Activated CD8-positive, alpha-beta T cell treated with anti-CD3 and anti-CD28 coated beads for 36 hours (primary cell): ENCODE results near the gene NDUFV1. TPM values are rescaled to one million over a fixed set of nuclear protein-coding genes. Genes with fewer than 3 reads are reported as not detected.

ENCODE experiments used
- ATAC-seq: fragments of 200-7000 bp; cut with Tn5 transposase; one replicate; pipeline ENCODE4 v1.10.0; 2021; ENCODE audit warnings: mild to moderate bottlenecking, moderate library complexity
- CTCF ChIA-PET: fragments of 350-600 bp; sonication (Branson Sonifier 250); formaldehyde crosslinking; loops from one replicate; lab custom pipeline; 2021; ENCODE audit warnings: antibody characterized with exemption; lab: Charles Lee
- POLR2A ChIA-PET: fragments of 350-600 bp; sonication (Branson Sonifier 250); formaldehyde crosslinking; loops from one replicate; lab custom pipeline; 2021; ENCODE audit warnings: antibody characterized with exemption; lab: Charles Lee
- DNase-seq: peaks from one replicate; pipeline ENCODE4 v3.0.0-alpha.2; 2020
- H3K27ac Mint-ChIP-seq: one replicate; pipeline ENCODE4 v1.8.0; 2021; ENCODE audit warnings: mild to moderate bottlenecking, mixed read lengths
- H3K27me3 Mint-ChIP-seq: one replicate; pipeline ENCODE4 v1.8.0; 2021; ENCODE audit warnings: mixed read lengths
- H3K36me3 Mint-ChIP-seq: one replicate; pipeline ENCODE4 v1.8.0; 2021; ENCODE audit warnings: low read depth, mixed read lengths
- H3K4me1 Mint-ChIP-seq: one replicate; pipeline ENCODE4 v1.8.0; 2021; ENCODE audit warnings: low read depth, mixed read lengths
- H3K4me3 Mint-ChIP-seq: one replicate; pipeline ENCODE4 v1.8.0; 2021; ENCODE audit warnings: mild to moderate bottlenecking, moderate library complexity, mixed read lengths
- H3K9me3 Mint-ChIP-seq: one replicate; pipeline ENCODE4 v1.8.0; 2021; ENCODE audit warnings: mixed read lengths
- intact Hi-C: fragments of 100-400 bp; cut with micrococcal nuclease; formaldehyde crosslinking; loops from one replicate; pipeline ENCODE4 v1.10.0; 2022
- total RNA-seq, 2 experiments: library from RNA; stranded (reverse); gene quantifications; one replicate each; pipeline ENCODE4 v1.2.3, GENCODE V29; 2021
- TF ChIP-seq, protein P1 (sequence below): fragments of 200-600 bp; IDR thresholded peaks from one replicate; pipeline ENCODE4 v1.8.0; 2022; ENCODE audit warnings: antibody characterized with exemption, mild to moderate bottlenecking

NDUFV1 gene
- total RNA-seq, 2 experiments from 2014 or later = 315 to 317 TPM

DNA sequence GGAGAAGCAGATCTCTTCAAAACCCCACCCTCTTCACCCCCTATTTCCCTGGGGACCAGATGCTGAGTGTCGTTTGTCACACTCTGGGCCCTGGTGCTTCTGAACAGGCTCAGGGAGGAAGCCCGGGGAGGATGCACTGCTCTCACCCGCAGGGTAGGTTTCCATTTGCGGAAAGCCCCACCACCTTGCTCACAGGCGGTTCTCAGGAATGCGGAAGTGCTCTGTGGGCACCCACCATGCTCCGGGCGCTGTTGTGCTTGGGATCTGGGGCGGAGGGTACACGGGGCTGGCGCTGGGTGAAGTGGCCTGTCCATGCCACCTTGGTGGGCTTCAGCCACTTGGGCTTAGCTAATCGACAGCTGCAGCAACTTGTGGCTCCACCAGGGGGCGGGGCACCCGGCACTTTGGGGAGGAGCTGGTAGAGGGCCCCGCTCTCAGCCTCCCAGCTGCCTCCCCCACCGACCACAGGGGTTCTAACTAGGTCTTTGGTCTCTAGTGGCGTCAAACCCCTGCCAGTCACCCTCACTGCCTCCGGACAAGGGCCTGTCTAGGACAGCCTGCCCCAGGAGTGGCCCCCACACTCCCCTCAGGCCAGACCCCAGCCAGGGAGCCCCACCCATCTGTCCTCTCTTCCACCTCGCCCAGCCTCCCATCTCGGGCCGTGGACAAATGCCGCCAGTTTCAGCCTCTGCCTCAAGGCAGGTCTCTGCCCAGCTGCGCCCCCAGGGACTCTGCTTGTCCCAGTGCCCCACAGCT is 7.4 kb downstream of the NDUFV1 start:
- ChIA-PET POLR2A (interaction anchor here (0.7 to 4.3 kb wide), 8 partner anchors 9 to 146 kb away, joined by 3 to 48 read pairs (median 4); partner anchors contain the start of genes GSTP1 and NUDT8), CTCF (interaction anchor here (0.5 to 6.2 kb wide), 15 partner anchors 9 to 267 kb away, joined by 3 to 89 read pairs (median 4); partner anchors contain the start of genes ACY3, CLCF1, GSTP1 and NUDT8)
- Mint-ChIP-seq H3K9me3 (no peaks in the 10 kb centered on the region), H3K4me3 (peak overlapping the region; percentile 77), H3K27ac (peak overlapping the region; percentile 99), H3K27me3 (no peaks in the 10 kb centered on the region), H3K36me3 (peaks cover 17% of the 10 kb centered on the region), H3K4me1 (peaks cover 26% of the 10 kb centered on the region)
- DNase-seq = peak; percentile 93
- TF ChIP-seq, protein P1, sequence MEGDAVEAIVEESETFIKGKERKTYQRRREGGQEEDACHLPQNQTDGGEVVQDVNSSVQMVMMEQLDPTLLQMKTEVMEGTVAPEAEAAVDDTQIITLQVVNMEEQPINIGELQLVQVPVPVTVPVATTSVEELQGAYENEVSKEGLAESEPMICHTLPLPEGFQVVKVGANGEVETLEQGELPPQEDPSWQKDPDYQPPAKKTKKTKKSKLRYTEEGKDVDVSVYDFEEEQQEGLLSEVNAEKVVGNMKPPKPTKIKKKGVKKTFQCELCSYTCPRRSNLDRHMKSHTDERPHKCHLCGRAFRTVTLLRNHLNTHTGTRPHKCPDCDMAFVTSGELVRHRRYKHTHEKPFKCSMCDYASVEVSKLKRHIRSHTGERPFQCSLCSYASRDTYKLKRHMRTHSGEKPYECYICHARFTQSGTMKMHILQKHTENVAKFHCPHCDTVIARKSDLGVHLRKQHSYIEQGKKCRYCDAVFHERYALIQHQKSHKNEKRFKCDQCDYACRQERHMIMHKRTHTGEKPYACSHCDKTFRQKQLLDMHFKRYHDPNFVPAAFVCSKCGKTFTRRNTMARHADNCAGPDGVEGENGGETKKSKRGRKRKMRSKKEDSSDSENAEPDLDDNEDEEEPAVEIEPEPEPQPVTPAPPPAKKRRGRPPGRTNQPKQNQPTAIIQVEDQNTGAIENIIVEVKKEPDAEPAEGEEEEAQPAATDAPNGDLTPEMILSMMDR = peak; percentile 61
- ATAC-seq = peak; percentile 82
- intact Hi-C loops = no loop called here

GRCh38 chr11:67614730-67615714 is 8.3 kb downstream of the NDUFV1 start:
- peak overlapping the region; percentile 99 for H3K27ac Mint-ChIP-seq
- H3K36me3 Mint-ChIP-seq = peaks cover 14% of the 10 kb centered on the region
- H3K4me3 Mint-ChIP-seq = peak overlapping the region; percentile 77
- intact Hi-C loops = no loop called here
- H3K4me1 Mint-ChIP-seq = peaks cover 26% of the 10 kb centered on the region
- CTCF ChIA-PET = interaction anchor here (0.6 to 6.2 kb wide), 15 partner anchors 9 to 268 kb away, joined by 3 to 89 read pairs (median 4); partner anchors contain the start of genes CLCF1, GSTP1 and NUDT8
- no peaks in the 10 kb centered on the region for H3K27me3 Mint-ChIP-seq
- TF ChIP-seq, protein P1 = peak; percentile 74
- ATAC-seq (peak; percentile 61), DNase-seq (peak; percentile 85)
- H3K9me3 Mint-ChIP-seq = no peaks in the 10 kb centered on the region
- POLR2A ChIA-PET = interaction anchor here (0.7 to 4.3 kb wide), 6 partner anchors 9 to 147 kb away, joined by 3 to 48 read pairs (median 4); partner anchors contain the start of gene NUDT8

- H3K27me3 Mint-ChIP-seq = no peaks in the 10 kb centered on the region
- no peak for ATAC-seq
Observed at GRCh38 chr11:67615728-67616430, 9.1 kb downstream of the NDUFV1 start.

More at GRCh38 chr11:67615728-67616430, 9.1 kb downstream of the NDUFV1 start:
- Mint-ChIP-seq H3K4me1 (peaks cover 26% of the 10 kb centered on the region), H3K4me3 (peak overlapping the region; percentile 77), H3K36me3 (peaks cover 11% of the 10 kb centered on the region), H3K9me3 (no peaks in the 10 kb centered on the region), H3K27ac (peak overlapping the region; percentile 99)
- ChIA-PET CTCF (interaction anchor here (0.8 to 6.2 kb wide), 4 partner anchors 13 to 32 kb away, joined by 3 to 89 read pairs (median 4); partner anchors contain the start of genes GSTP1 and NUDT8), POLR2A (interaction anchor here (0.5 to 4.3 kb wide), 3 partner anchors 13 to 395 kb away, joined by 3 to 48 read pairs (median 3); partner anchors contain the start of gene NUDT8)
- TF ChIP-seq, protein P1 = peak; percentile 30
- DNase-seq = no peak
- intact Hi-C loops = no loop called here
